ENCODE results near the gene PRDM16.
A peak's percentile ranks its signal among the peaks of the same experiment; 100 is the strongest.

The PRDM16 gene

DNA sequence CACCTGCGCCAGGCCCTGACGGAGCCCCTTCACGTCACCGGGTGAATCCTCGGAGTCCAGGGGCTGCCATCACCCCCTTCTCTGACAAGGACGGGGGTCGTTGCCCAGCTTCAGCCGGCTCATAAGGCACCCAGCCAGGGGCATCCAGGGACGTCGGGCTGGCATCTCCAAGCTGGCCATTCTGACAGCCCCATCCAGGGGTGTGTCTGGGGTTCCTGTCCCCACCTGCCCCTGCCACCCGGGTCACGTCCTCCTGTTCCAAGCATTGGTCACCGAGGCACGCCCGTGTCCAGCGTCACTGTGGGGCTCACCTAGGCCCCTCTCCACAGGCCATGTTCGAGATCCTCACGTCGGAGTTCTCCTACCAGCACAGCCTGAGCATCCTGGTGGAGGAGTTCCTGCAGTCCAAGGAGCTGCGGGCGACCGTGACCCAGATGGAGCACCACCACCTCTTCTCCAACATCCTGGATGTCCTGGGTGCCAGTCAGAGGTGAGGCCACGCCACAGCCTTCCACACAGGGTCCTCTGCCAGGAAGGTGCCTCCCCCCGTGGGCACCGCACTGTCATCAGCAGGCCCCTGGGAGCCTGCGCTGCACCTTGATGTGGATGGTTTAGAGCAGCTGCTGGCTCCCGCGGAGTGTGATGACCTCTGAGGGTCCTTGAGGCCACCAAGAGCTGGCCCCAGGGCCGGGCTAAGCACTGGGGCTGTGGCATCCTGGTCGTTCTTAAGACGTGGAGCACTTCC lies 400.3 kb downstream of the PRDM16 start:
- DNase-seq: no peak

GRCh38 chr1:3469849-3470649 lies 401.0 kb downstream of the PRDM16 start:
- DNase-seq: no peak

DNA sequence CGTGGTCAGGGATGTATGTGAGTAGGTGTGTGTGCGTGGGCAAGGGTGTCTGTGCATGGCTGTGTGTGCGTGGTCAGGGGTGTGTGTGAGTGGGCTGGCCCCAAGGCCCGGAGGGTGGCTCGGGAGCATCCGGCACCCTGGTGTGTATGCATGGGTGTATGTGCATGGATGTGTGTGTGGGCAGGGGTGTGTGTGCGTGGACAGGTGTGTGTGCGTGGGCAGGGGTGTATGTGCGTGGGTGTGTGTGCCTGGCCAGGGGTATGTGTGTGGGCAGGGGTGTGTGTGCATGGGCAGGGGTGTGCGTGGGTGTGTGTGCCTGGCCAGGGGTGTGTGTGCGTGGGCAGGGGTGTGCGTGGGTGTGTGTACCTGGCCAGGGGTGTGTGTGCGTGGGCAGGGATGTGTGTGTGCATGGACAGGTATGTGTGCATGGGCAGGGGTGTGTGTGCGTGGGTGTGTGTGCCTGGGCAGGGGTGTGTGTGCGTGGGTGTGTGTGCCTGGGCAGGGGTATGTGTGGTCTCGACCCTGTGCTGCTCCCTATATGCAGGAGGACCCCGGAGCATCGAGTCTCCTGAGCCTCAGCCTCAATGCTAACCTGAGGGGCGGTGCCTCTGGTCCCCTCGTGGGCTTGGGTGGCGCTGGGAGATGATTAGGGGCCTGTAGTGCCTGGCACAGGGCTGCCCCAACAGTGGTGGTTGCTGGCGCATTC lies 401.8 kb downstream of the PRDM16 start:
- no peak for DNase-seq

- peak; percentile 64 for DNase-seq
Measured at GRCh38 chr1:3471356-3472087, 402.5 kb downstream of the PRDM16 start.

GRCh38 chr1:3472088-3472850 lies 403.3 kb downstream of the PRDM16 start:
- no peak for DNase-seq

DNA sequence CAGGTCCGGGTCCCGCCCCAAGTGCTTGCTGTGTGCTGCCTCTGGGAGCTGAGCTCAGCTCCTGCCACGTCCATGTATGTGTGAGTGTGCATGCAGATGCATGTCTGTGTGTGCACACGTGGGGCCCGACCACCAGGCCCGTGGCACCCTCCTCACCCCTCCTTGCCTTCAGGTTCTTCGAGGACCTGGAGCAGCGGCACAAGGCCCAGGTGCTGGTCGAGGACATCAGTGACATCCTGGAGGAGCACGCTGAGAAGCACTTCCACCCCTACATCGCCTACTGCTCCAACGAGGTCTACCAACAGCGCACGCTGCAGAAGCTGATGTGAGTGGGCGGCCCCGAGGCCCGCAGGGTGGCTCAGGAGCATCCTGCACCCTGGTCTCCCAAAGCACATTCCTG lies 403.9 kb downstream of the PRDM16 start:
- no peak for DNase-seq

DNA sequence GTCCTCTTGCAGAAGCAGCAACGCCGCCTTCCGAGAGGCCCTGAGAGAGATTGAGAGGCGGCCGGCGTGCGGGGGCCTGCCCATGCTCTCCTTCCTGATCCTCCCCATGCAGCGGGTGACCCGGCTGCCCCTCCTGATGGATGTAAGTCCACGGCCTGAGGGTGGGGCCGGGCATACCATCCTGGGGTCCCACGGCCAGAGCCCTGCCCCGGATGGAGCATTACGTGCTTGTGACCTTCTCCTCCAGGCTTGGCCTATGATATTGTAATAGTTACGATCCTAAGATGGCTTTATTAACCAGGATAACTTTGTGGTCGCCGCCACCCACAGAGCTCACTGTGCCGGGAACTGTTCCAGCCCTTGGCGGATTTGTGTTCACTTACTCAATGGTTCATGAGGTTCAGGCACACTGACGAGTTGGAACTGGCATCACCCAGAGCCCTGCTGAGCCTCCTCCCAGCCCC lies 404.4 kb downstream of the PRDM16 start:
- peak; percentile 90 for DNase-seq

- no peak for DNase-seq
Measured at GRCh38 chr1:3474016-3474415, 405.0 kb downstream of the PRDM16 start.

DNA sequence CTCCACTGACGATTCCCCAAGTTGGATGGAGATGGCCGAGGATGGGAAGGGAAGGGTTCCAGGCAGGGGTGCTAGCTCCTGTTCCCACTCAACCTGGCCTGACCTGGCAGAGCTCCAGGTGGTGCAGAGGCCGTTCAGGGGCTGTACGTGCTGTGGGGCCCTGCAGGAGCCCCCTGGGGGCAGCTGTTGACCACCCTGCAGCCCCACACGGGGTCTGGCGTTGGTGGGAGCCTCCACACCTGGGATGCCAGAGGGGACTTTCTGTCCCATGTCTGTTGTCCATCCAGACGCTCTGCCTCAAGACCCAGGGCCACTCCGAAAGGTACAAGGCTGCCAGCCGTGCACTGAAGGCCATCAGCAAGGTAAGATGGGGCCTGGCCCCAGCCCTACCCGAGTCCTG lies 405.4 kb downstream of the PRDM16 start:
- no peak for DNase-seq

DNA sequence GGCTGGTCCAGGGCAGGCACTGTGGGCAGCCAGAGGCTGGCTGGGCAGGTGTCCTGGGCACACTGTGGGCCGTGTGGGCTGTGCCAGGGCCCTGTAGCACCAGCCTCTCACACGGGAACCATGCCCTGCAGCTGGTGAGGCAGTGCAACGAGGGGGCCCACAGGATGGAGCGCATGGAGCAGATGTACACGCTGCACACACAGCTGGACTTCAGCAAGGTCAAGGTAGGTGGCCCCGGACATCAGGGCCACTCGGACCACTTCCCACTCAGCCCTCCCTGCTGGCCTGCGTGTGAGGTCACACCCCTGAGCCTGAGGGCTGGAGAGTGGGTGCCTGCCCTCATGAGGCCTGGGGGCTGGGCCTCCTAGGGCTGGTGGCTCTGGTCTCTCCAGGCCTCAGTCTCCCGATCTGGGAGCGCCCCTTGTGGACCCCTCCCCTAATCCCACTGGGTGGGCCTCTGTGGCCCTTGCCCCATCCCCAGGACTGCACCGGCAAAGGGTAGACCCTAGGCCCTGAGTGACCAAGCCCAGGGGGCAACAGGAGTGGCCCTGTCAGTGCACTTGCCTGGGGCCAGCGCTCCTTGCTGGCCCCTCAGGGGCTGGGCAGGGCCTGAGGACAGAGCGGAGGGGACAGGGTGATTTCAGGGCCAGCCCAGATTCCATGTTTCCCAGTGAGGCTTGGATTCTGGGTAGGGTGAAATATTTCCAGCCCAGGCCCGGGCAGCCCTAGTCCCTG lies 407.0 kb downstream of the PRDM16 start:
- no peak for DNase-seq

- no peak for DNase-seq
Measured at GRCh38 chr1:3476666-3477065, 407.7 kb downstream of the PRDM16 start.

DNA sequence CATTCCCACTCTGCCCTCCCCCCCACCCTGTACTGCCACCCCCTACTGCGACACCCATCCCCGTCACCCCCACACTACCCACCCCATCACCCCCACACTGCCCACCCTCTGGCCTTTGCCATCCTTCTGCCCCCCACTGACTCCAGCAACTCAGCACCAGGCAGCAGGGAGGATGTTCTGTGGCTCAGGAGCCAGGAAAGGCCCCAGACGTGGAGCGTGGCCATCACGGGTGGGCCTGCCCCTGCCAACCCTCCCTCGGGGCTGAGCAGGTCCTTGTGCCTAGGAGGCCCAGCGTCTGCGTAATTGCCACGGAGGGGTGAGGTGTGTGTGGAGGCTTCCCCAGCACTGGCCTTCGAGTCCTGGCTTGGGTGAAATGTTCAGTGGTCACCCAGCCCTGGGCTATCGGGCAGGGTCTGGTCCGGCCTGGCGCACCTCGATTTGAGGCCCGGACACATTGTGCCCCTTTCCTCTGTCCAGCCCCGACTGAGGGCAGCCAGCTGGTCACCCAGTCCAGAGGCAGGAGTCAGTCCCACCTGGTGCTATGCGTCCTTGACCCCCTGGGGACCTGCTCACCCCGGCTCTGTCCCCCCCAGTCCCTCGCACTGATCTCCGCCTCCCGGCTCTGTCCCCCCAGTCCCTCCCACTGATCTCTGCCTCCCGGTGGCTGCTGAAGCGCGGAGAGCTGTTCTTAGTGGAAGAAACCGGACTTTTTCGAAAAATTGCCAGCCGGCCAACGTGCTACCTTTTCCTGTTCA lies 408.4 kb downstream of the PRDM16 start:
- no peak for DNase-seq

DNA sequence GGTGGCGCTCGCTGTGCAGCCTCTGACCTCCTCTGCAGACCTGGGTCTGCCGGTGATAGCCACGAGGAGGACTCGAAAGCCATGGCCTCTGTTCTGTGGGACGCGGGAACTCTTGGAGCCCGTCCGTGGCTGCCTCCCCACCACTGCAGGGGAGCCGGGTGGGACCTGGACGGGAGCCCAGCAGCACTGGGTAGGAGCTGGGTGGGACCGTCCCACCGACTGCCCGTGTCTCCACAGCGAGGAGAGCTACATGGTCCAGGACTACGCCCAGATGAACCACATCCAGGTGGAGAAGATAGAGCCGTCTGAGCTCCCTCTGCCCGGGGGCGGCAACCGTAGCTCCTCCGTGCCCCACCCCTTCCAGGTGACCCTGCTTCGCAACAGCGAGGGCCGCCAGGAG lies 409.2 kb downstream of the PRDM16 start:
- DNase-seq: no peak

GRCh38 chr1:3479511-3480368 lies 410.7 kb downstream of the PRDM16 start:
- no peak for DNase-seq

- DNase-seq: no peak
Measured at GRCh38 chr1:3480369-3480719, 411.3 kb downstream of the PRDM16 start.

- no peak for DNase-seq
Measured at GRCh38 chr1:3481046-3481445, 412.0 kb downstream of the PRDM16 start.

DNA sequence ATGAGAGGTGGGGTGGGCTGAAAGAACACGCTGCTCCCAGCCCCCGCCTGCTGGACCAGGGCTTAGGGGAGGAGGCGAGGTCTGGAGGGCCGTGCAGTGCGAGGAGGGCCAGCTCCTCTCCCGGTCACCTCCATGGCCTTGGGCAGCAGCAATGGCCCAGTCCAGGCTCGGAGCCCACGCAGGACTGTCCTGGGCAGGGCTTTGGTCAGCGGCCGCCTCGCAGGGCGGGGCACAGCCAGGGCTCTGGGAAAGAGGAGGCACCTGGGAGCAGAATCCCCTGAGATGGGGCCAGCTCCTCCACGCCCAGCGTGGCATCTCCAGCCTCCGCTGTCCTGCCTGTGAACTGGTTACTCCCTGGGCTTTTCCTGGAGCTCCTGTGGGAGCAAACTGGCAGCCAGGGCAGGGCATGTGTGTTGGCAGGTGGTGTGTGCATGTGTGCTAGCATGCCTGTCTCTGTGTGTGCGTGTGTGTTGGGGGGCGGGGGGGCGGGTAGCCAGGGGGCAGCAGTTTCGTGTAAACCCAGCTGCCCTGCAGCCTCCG lies 412.9 kb downstream of the PRDM16 start:
- no peak for DNase-seq

GRCh38 chr1:3482378-3482849 lies 413.4 kb downstream of the PRDM16 start:
- DNase-seq: no peak

DNA sequence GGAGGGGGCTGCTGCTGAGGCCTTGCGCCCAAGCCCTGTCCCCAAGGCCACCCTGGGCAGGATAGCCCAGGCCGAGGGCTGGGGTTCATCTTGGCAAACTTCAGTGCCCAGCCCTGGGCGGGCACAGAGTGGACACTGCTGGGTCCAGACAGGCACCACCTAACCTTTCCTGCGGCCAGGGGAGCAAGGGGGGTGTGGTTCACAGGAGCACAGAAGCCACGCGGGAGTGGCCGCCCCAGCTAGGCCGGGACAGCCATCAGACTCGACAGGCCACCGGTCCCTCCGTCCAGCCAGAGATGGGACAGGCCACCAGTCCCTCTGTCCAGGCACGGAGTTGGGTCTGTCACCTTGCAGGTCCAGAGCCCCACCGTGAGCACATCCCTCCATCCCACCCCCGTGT lies 414.4 kb downstream of the PRDM16 start:
- DNase-seq: no peak
